ENCODE measurements around the gene VGLL2. TPM values are rescaled to one million over a fixed set of nuclear protein-coding genes. Genes with fewer than 3 reads are reported as not detected.

VGLL2 gene
- total RNA-seq, 4 donors from 2014 or later: not detected

DNA sequence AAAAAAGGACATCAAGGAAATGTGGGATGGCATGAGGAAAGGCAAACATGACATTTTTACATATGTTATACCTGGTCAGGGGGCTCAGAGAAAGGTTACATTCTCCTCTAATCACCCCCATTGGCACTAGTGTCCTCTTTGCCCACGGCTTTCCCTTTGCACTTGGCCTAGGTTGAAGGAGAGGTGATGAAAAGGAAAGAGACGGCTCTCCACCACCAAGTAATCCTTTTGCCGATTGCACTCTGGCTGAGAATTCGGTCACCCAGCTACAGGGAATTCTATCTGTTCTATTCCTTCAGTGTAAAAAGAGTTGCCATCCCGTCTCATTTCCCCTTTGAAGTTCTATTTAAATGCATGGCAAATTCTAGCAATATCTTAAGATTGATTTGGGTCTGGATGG lies 10.4 kb downstream of the VGLL2 start:
- Histone ChIP-seq H3K27ac (replicated peaks in 1 of 4) (no peak overlapping the region), H3K4me1 (peaks cover 0 to 5% (median 4%) of the 10 kb centered on the region in 4 donors), H3K9me3 (no peaks in the 10 kb centered on the region), H3K36me3 (no peaks in the 10 kb centered on the region), H3K4me3 (no peak overlapping the region), H3K27me3 (peaks cover 0 to 60% (median 15%) of the 10 kb centered on the region in 4 donors)
- WGBS: 71% methylated on average over 5 of the region's 5 CpGs
- TF ChIP-seq, protein P1, sequence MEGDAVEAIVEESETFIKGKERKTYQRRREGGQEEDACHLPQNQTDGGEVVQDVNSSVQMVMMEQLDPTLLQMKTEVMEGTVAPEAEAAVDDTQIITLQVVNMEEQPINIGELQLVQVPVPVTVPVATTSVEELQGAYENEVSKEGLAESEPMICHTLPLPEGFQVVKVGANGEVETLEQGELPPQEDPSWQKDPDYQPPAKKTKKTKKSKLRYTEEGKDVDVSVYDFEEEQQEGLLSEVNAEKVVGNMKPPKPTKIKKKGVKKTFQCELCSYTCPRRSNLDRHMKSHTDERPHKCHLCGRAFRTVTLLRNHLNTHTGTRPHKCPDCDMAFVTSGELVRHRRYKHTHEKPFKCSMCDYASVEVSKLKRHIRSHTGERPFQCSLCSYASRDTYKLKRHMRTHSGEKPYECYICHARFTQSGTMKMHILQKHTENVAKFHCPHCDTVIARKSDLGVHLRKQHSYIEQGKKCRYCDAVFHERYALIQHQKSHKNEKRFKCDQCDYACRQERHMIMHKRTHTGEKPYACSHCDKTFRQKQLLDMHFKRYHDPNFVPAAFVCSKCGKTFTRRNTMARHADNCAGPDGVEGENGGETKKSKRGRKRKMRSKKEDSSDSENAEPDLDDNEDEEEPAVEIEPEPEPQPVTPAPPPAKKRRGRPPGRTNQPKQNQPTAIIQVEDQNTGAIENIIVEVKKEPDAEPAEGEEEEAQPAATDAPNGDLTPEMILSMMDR (IDR thresholded peaks at IDR 0.05): no peak
- TF ChIP-seq EP300 (IDR thresholded peaks at IDR 0.05) (no peak), POLR2A (IDR thresholded peaks at IDR 0.05; ENCODE audit: low read depth) (no peak), POLR2AphosphoS5 (IDR thresholded peaks at IDR 0.05) (no peak)
- no peak for DNase-seq (ENCODE audit: extremely low spot score)
- intact Hi-C loops (cut with DNase I): no loop called here

DNA sequence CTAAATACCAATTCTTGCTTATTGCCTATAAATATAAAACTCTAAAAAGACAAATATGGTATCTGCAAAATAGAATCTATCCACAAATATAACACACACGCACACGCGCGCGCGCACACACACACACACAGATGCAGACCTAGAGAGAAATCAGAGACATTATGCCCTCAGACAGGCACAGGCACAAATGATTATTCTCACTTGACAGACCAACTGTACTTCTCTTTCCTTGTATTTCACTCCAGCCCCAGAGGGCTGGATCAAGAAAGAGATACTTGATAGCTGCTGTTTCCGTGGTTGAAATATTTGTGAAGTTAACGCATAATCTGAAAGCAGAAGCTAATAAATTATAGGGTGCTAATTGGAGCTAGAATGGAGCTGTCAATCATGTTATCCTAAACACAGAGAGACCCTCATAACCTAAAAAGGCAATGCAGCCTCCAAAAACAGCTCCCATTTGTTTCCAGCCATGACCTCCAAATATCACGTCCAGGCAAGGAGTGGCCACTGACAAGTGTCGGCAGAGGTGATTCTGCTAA lies 11.5 kb downstream of the VGLL2 start:
- no peak overlapping the region for H3K4me3 ChIP-seq
- TF ChIP-seq, protein P1 (IDR thresholded peaks at IDR 0.05): no peak
- TF ChIP-seq EP300 (IDR thresholded peaks at IDR 0.05) (no peak), POLR2A (IDR thresholded peaks at IDR 0.05; ENCODE audit: low read depth) (no peak), POLR2AphosphoS5 (IDR thresholded peaks at IDR 0.05) (no peak)
- DNase-seq (ENCODE audit: extremely low spot score): no peak
- H3K36me3 ChIP-seq: no peaks in the 10 kb centered on the region
- H3K9me3 ChIP-seq: no peaks in the 10 kb centered on the region
- WGBS: 75% methylated on average over 10 of the region's 10 CpGs
- H3K27ac ChIP-seq (replicated peaks in 1 of 4): no peak overlapping the region
- no peaks in the 10 kb centered on the region for H3K4me1 ChIP-seq
- intact Hi-C loops (cut with DNase I): no loop called here
- H3K27me3 ChIP-seq: peaks cover 0 to 49% (median 6%) of the 10 kb centered on the region in 4 donors

DNA sequence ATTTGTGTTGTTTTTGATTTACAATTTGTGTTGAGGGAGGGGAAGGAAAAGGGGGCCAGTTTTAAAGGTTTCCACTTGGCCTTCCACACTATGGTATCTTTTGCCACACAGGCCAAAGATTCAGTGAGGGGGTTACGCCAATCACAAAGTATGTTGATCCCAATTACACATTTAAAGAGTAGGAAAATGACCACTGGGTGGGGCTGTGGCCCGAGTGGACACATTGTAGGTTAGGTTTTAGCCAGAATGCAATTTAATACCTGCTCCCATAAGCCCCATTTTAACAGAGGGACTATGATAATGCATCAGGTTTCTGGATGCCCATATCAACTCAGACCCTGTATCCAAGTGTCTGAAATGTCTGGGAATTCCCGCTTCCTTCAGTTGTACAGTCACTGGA lies 15.6 kb downstream of the VGLL2 start:
- Histone ChIP-seq H3K27ac (replicated peaks in 1 of 4) (no peak overlapping the region), H3K9me3 (no peaks in the 10 kb centered on the region), H3K4me3 (no peak overlapping the region), H3K36me3 (no peaks in the 10 kb centered on the region), H3K4me1 (no peaks in the 10 kb centered on the region), H3K27me3 (peaks cover 0 to 10% (median 0%) of the 10 kb centered on the region in 4 donors)
- TF ChIP-seq POLR2A (IDR thresholded peaks at IDR 0.05; ENCODE audit: low read depth) (no peak), POLR2AphosphoS5 (IDR thresholded peaks at IDR 0.05) (no peak), EP300 (IDR thresholded peaks at IDR 0.05) (no peak)
- TF ChIP-seq, protein P1 (IDR thresholded peaks at IDR 0.05): no peak
- no peak for DNase-seq (ENCODE audit: extremely low spot score)
- 71% methylated on average over 3 of the region's 3 CpGs for WGBS
- intact Hi-C loops (cut with DNase I): no loop called here

DNA sequence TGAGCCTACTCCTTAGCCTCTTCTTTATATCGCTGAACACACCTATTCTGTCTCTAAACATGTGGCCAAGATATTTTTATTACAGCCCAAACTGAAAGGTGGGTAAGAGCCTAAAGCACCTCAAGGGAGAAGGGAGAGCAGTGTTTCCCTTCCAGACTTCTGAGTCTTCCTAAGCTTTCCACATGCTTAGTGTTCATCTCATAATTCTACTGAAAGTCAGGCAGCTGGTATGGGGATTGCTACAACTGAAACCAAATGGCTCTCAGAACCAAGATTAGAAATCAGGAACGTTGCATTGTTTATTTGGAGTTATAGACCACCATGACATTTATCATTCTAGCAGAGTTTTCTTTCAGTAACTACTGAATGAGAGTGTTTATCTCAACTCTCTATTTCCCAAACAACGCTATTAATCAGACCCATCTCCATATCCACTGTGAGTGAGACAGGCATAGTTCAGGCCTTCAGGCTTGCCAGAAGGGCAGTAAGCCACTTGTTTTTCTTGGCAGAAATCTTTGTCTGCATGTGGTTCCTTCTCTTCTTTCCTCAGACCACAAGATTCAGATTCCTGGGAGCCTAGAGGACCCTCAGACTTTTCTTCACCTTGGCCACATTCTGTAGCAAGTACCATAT lies 22.8 kb downstream of the VGLL2 start:
- Histone ChIP-seq H3K27me3 (peaks cover 0 to 15% (median 0%) of the 10 kb centered on the region in 4 donors), H3K36me3 (no peaks in the 10 kb centered on the region), H3K4me1 (no peaks in the 10 kb centered on the region), H3K4me3 (no peak overlapping the region), H3K9me3 (no peaks in the 10 kb centered on the region), H3K27ac (replicated peaks in 1 of 4) (no peak overlapping the region)
- intact Hi-C loops (cut with DNase I): no loop called here
- DNase-seq (ENCODE audit: extremely low spot score): no peak
- TF ChIP-seq EP300 (IDR thresholded peaks at IDR 0.05): no peak
- no peak for TF ChIP-seq POLR2A (IDR thresholded peaks at IDR 0.05; ENCODE audit: low read depth)
- TF ChIP-seq, protein P1 (IDR thresholded peaks at IDR 0.05): no peak
- 54% methylated on average over 3 of the region's 3 CpGs for WGBS
